Measurements from ENCODE around the gene ATP1A2.

GRCh38 chr1:160134791-160135572 lies 19.4 kb downstream of the ATP1A2 start:
- TF ChIP-seq EZH2 (IDR thresholded peaks at IDR 0.05; ENCODE audit: borderline replicate concordance, insufficient read depth, low read depth, low read length, poor library complexity, severe bottlenecking) (no peak), CTCF (IDR thresholded peaks at IDR 0.05) (no peak)
